IMR-90 (cell line): Measurements from ENCODE around the gene ABCD1. TPM values are rescaled to one million over a fixed set of nuclear protein-coding genes. Genes with fewer than 3 reads are reported as not detected.

Experiments used
- ATAC-seq: fragments of 200-7000 bp; cut with Tn5 transposase; 2 replicates; pipeline ENCODE4 v1.9.1; 2020; ENCODE audit warnings: low read depth, mild to moderate bottlenecking, moderate library complexity
- BruUV-seq: library from RNA; stranded (reverse); fragments of 400-500 nt; replicated peaks from 2 replicates; lab custom pipeline; 2021; lab: Mats Ljungman, UMichigan
- CTCF ChIA-PET: fragments of 300-600 bp; formaldehyde crosslinking; extraction: SDS; loops from one replicate; lab custom pipeline; 2021; ENCODE audit warnings: antibody characterized with exemption; lab: Yijun Ruan, JAX
- POLR2A ChIA-PET: fragments of 300-600 bp; sonication (Branson Sonifier 250); formaldehyde crosslinking; loops from one replicate; lab custom pipeline; 2022; ENCODE audit warnings: antibody characterized with exemption; ENCODE audit not compliant: unreplicated experiment; lab: Charles Lee
- DNase-seq: peaks from one replicate; pipeline ENCODE4 v3.0.0; 2013
- H2AFZ ChIP-seq: replicated peaks from 2 replicates; pipeline ENCODE3; 2013; ENCODE audit warnings: low read length, mild to moderate bottlenecking; ENCODE audit not compliant: poor library complexity
- H2AK5ac ChIP-seq: 2 replicates; pipeline ENCODE4 v1.6.1; 2013; ENCODE audit warnings: low read depth, low read length, inconsistent platforms
- H2AK9ac ChIP-seq: replicated peaks from 2 replicates; pipeline ENCODE3; 2013; ENCODE audit warnings: mild to moderate bottlenecking, low read depth, low read length, moderate library complexity; ENCODE audit not compliant: poor library complexity
- H2BK120ac ChIP-seq: 2 replicates; pipeline ENCODE4 v1.6.1; 2013; ENCODE audit warnings: low read depth, low read length, inconsistent platforms
- H2BK15ac ChIP-seq: 3 replicates; pipeline ENCODE4 v1.6.1; 2013; ENCODE audit warnings: low read depth, low read length, inconsistent platforms
- H2BK20ac ChIP-seq: 2 replicates; pipeline ENCODE4 v1.6.1; 2013; ENCODE audit warnings: low read depth, mild to moderate bottlenecking, inconsistent platforms, low read length, moderate library complexity
- H2BK5ac ChIP-seq: 2 replicates; pipeline ENCODE4 v1.6.1; 2013; ENCODE audit warnings: mild to moderate bottlenecking, low read depth, low read length, inconsistent platforms; ENCODE audit not compliant: poor library complexity, severe bottlenecking
- H3K14ac ChIP-seq: replicated peaks from 2 replicates; pipeline ENCODE4 v1.6.1; 2013; ENCODE audit warnings: low read depth, low read length, inconsistent platforms
- H3K18ac ChIP-seq: 2 replicates; pipeline ENCODE4 v1.6.1; 2013; ENCODE audit warnings: low read depth, low read length, control low read depth
- H3K23ac ChIP-seq: 2 replicates; pipeline ENCODE4 v1.6.1; 2013; ENCODE audit warnings: low read depth, low read length, inconsistent platforms
- H3K27ac ChIP-seq: 2 replicates; pipeline ENCODE4 v1.5.1; 2013; ENCODE audit warnings: mild to moderate bottlenecking, control low read depth, low read length; ENCODE audit not compliant: insufficient read depth
- H3K27me3 ChIP-seq: 2 replicates; pipeline ENCODE4 v1.6.1; 2013; ENCODE audit warnings: low read length; ENCODE audit not compliant: control insufficient read depth, insufficient read depth
- H3K36me3 ChIP-seq: 2 replicates; pipeline ENCODE4 v1.6.1; 2013; ENCODE audit warnings: low read length, mixed read lengths; ENCODE audit not compliant: control insufficient read depth, insufficient read depth
- H3K4ac ChIP-seq: 2 replicates; pipeline ENCODE4 v1.6.1; 2013; ENCODE audit warnings: low read depth, low read length, inconsistent platforms
- H3K4me1 ChIP-seq: 2 replicates; pipeline ENCODE4 v1.6.1; 2013; ENCODE audit warnings: low read length, mixed read lengths; ENCODE audit not compliant: control insufficient read depth, insufficient read depth
- H3K4me2 ChIP-seq: 2 replicates; pipeline ENCODE4 v1.6.1; 2013; ENCODE audit warnings: low read depth, mild to moderate bottlenecking, control low read depth, low read length, moderate library complexity
- H3K4me3 ChIP-seq: 2 replicates; pipeline ENCODE4 v1.5.1; 2013; ENCODE audit warnings: low read depth, mild to moderate bottlenecking, control low read depth, low read length, moderate library complexity; ENCODE audit not compliant: insufficient read depth
- H3K56ac ChIP-seq: 2 replicates; pipeline ENCODE4 v1.6.1; 2013; ENCODE audit warnings: low read length, inconsistent platforms; ENCODE audit not compliant: insufficient read depth; ENCODE audit errors: extremely low read depth
- H3K79me1 ChIP-seq, 2 experiments: 2 replicates each; pipeline ENCODE4 v1.6.1; 2013; ENCODE audit warnings: low read length in 2 of 2, inconsistent platforms in 1 of 2, low read depth in 1 of 2
- H3K9ac ChIP-seq: 2 replicates; pipeline ENCODE4 v1.6.1; 2013; ENCODE audit warnings: low read depth, low read length, control low read depth
- H3K9me1 ChIP-seq: 2 replicates; pipeline ENCODE4 v1.6.1; 2013; ENCODE audit warnings: low read length, inconsistent platforms; ENCODE audit not compliant: insufficient read depth
- H3K9me3 ChIP-seq: 2 replicates; pipeline ENCODE4 v1.6.1; 2013; ENCODE audit warnings: low read length; ENCODE audit not compliant: control insufficient read depth, insufficient read depth
- H4K20me1 ChIP-seq: 2 replicates; pipeline ENCODE4 v1.6.1; 2013; ENCODE audit warnings: low read length, inconsistent platforms; ENCODE audit not compliant: insufficient read depth
- H4K5ac ChIP-seq: 2 replicates; pipeline ENCODE4 v1.6.1; 2013; ENCODE audit warnings: mild to moderate bottlenecking, low read depth, low read length, control low read depth
- H4K8ac ChIP-seq, 2 experiments: 2 replicates each; pipeline ENCODE4 v1.6.1; 2013; ENCODE audit warnings: low read depth in 2 of 2, low read length in 2 of 2, control low read depth in 1 of 2, inconsistent platforms in 1 of 2
- H4K91ac ChIP-seq: 2 replicates; pipeline ENCODE4 v1.6.1; 2013; ENCODE audit warnings: low read depth, low read length, inconsistent platforms; ENCODE audit not compliant: insufficient read depth
- ELK1 ChIP-seq: fragments of 150-350 bp; IDR thresholded peaks from 2 replicates; pipeline ENCODE4 v1.6.1; 2016; ENCODE audit warnings: low read depth, mild to moderate bottlenecking, low read length, moderate library complexity, borderline replicate concordance
- RCOR1 ChIP-seq: IDR thresholded peaks from 2 replicates; pipeline ENCODE4 v1.6.1; 2012; ENCODE audit warnings: mild to moderate bottlenecking, low read length, improper control_type of control experiment; ENCODE audit not compliant: insufficient replicate concordance
- RFX5 ChIP-seq: IDR thresholded peaks from 2 replicates; pipeline ENCODE4 v1.8.0; 2012; ENCODE audit warnings: low read depth, mild to moderate bottlenecking, low read length, moderate library complexity
- WGBS, 2 experiments: methylation state at CpG; one replicate each; pipeline versions ENCODE4 v1.1.5 to v1.1.7; 2013; ENCODE audit warnings: missing lambda C conversion rate in 2 of 2; ENCODE audit not compliant: insufficient read length in 1 of 2; ENCODE audit errors: extremely low coverage in 2 of 2; 5-methylcytosine and 5-hydroxymethylcytosine counted together
- dilution Hi-C: fragments of 300-500 bp; cut with HindIII; formaldehyde crosslinking; loops from one replicate; pipeline ENCODE4 v1.14.3; 2018; ENCODE audit warnings: low sequenced_read_pairs; ENCODE audit not compliant: unreplicated experiment
- in situ Hi-C: fragments of 300-500 bp; cut with MboI; formaldehyde crosslinking; loops from 3 replicates; pipeline ENCODE4 v1.14.3; 2019; ENCODE audit warnings: low sequenced_read_pairs, inconsistent platforms, mixed read lengths
- intact Hi-C: fragments of 100-400 bp; cut with micrococcal nuclease; formaldehyde crosslinking; loops from 2 replicates; pipeline ENCODE4 v1.10.0; 2022
- polyA plus RNA-seq, 3 experiments: library from polyadenylated mRNA; depleted of rRNA; stranded (reverse); fragments of >200 nt; gene quantifications; 2 replicates each; pipeline ENCODE4 v1.2.3, GENCODE V29; 2012; ENCODE audit warnings: low replicate concordance in 1 of 3
- total RNA-seq: library from RNA; depleted of rRNA; stranded (reverse); fragments of >200 nt; gene quantifications from 2 replicates; pipeline ENCODE4 v1.2.3, GENCODE V29; 2012

The ABCD1 gene
- total and polyA plus RNA-seq, 2 of the 4 experiments (the other 2 are of a cell fraction), result 4.3 to 7.0 TPM

GRCh38 chrX:153731845-153732215, 7.2 kb downstream of the ABCD1 start:
- no peak overlapping the region for H2AK5ac ChIP-seq
- H4K8ac ChIP-seq, result no peak overlapping the region
- no CpG with 5 or more reads among the region's 3 CpGs for WGBS, 2 experiments
- H2BK20ac ChIP-seq, result no peak overlapping the region
- no peak overlapping the region for H3K14ac ChIP-seq
- DNase-seq (no peak), ATAC-seq (no peak)
- H3K27ac ChIP-seq, result no peak overlapping the region
- no peak overlapping the region for H3K4me3 ChIP-seq
- no peak overlapping the region for H3K4me2 ChIP-seq
- POLR2A ChIA-PET, result no interaction called here
- H4K91ac ChIP-seq, result no peak overlapping the region
- peaks cover 0 to 13% of the 10 kb centered on the region in 2 experiments; a peak in 1 of 4 replicates for H3K79me1 ChIP-seq
- H3K56ac ChIP-seq, result no peak overlapping the region
- intact Hi-C loops (no loop called here), dilution Hi-C loops (no loop called here), in situ Hi-C loops (no loop called here)
- no peak overlapping the region for H3K23ac ChIP-seq
- H3K9me3 ChIP-seq, result no peaks in the 10 kb centered on the region; the same call in 1 of the 2 replicates
- 0 out of 2 replicates have a peak, but pooled peaks cover 5% of the 10 kb centered on the region for H3K9me1 ChIP-seq
- no peak overlapping the region for H2BK15ac ChIP-seq
- no peak overlapping the region for H2BK5ac ChIP-seq
- no peak overlapping the region for H3K4ac ChIP-seq
- no peak overlapping the region for H2BK120ac ChIP-seq
- no TSS peak for BruUV-seq
- no peaks in the 10 kb centered on the region for H3K27me3 ChIP-seq
- CTCF ChIA-PET, result no interaction called here
- no peak overlapping the region for H4K5ac ChIP-seq
- TF ChIP-seq ELK1, result no peak
- no peak for TF ChIP-seq RFX5
- no peak for TF ChIP-seq RCOR1
- H3K4me1 ChIP-seq, result peaks cover 7% of the 10 kb centered on the region; the same call in 1 of the 2 replicates
- H3K18ac ChIP-seq, result no peak overlapping the region
- no peaks in the 10 kb centered on the region for H4K20me1 ChIP-seq
- H2AK9ac ChIP-seq, result no peak overlapping the region
- H2AFZ ChIP-seq, result no peak overlapping the region
- peaks cover 7% of the 10 kb centered on the region; the same call in 1 of the 2 replicates for H3K36me3 ChIP-seq
- no peak overlapping the region for H3K9ac ChIP-seq
